ENCODE data around the gene PPP1R9B.

Gene PPP1R9B, protein sequence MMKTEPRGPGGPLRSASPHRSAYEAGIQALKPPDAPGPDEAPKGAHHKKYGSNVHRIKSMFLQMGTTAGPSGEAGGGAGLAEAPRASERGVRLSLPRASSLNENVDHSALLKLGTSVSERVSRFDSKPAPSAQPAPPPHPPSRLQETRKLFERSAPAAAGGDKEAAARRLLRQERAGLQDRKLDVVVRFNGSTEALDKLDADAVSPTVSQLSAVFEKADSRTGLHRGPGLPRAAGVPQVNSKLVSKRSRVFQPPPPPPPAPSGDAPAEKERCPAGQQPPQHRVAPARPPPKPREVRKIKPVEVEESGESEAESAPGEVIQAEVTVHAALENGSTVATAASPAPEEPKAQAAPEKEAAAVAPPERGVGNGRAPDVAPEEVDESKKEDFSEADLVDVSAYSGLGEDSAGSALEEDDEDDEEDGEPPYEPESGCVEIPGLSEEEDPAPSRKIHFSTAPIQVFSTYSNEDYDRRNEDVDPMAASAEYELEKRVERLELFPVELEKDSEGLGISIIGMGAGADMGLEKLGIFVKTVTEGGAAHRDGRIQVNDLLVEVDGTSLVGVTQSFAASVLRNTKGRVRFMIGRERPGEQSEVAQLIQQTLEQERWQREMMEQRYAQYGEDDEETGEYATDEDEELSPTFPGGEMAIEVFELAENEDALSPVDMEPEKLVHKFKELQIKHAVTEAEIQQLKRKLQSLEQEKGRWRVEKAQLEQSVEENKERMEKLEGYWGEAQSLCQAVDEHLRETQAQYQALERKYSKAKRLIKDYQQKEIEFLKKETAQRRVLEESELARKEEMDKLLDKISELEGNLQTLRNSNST

DNA sequence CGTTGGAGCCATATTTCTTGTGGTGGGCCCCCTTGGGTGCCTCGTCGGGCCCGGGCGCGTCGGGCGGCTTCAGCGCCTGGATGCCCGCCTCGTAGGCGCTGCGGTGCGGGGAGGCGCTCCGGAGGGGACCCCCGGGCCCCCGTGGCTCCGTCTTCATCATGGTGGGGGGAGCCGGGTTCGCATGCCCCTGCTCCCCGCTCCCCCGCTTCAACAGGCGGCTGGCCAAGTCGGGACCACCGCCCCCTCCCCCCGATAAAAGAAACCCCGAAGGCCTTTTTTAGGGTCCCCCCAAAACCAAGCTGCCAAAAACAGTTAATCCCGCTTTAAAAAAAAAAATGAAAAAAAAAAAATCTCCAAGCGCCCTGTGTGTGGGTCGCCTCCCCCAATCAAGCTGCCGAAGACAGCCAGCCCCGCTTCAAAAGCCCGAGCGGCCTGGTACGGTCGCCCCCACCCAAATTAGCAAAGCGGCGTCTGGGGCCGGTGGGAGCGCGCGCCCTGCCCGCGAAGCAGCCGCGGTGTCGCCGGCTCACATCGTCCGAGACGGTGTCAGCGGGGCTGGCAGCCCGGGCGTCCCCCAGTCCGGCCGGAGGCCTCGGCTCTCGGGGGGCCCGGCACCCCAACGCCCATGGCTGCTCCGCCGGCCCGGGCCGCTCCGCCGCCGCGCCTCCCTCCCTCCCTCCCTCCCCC, at the start of gene PPP1R9B:
Gene PPP1R9B, minus strand, starts transcription at position 324 of the 687 bp plus-strand sequence. Its CDS starts 164 bp downstream, at position 160.
- H3K4me3 ChIP-seq (replicated peaks; ENCODE audit: low read depth, low read length) = peak within 1 kb of the TSS; percentile 87
- TF ChIP-seq, protein P1, sequence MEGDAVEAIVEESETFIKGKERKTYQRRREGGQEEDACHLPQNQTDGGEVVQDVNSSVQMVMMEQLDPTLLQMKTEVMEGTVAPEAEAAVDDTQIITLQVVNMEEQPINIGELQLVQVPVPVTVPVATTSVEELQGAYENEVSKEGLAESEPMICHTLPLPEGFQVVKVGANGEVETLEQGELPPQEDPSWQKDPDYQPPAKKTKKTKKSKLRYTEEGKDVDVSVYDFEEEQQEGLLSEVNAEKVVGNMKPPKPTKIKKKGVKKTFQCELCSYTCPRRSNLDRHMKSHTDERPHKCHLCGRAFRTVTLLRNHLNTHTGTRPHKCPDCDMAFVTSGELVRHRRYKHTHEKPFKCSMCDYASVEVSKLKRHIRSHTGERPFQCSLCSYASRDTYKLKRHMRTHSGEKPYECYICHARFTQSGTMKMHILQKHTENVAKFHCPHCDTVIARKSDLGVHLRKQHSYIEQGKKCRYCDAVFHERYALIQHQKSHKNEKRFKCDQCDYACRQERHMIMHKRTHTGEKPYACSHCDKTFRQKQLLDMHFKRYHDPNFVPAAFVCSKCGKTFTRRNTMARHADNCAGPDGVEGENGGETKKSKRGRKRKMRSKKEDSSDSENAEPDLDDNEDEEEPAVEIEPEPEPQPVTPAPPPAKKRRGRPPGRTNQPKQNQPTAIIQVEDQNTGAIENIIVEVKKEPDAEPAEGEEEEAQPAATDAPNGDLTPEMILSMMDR (IDR thresholded peaks at IDR 0.05; ENCODE audit: low read depth, low read length, missing control alignments) = no peak
- DNase-seq (ENCODE audit: extremely low read depth, low read depth) = no peak

DNA sequence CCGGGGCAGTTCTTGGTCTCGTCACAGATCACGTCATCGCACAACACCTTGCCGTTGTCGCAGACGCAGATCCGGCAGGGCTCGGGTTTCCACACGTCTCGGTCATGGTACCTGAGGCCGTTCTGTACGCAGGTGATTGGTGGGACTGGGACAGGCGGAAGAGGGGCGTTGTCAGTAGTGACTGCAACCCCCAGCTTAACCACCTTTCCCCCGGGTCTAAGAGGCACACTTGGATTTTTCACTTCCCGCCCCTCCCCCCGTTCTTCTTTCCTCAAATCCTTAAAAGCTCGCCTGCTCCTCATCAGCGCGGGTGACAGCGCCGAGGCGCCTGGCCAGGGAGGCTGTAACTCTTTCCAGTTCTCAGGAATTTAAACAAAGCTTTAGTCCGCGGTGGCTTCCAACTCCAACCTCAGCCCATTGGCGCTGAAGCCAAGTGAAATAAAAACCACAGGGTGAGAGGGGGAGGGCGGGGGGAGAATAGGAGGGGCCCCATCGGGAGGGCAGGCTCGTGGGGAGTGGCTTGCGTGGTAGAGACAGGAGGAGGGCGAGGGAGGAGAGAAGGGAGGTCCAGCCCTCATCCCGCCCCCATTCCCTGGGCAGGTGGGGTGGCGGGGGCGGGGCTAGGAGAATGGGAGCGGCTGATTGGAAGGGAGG, 49.5 kb upstream of the PPP1R9B start:
- DNase-seq (ENCODE audit: extremely low read depth, low read depth) = peak; percentile 88
- peak overlapping the region; percentile 100 for H3K4me3 ChIP-seq (replicated peaks; ENCODE audit: low read depth, low read length)
- TF ChIP-seq, protein P1 (IDR thresholded peaks at IDR 0.05; ENCODE audit: low read depth, low read length, missing control alignments) = no peak

DNA sequence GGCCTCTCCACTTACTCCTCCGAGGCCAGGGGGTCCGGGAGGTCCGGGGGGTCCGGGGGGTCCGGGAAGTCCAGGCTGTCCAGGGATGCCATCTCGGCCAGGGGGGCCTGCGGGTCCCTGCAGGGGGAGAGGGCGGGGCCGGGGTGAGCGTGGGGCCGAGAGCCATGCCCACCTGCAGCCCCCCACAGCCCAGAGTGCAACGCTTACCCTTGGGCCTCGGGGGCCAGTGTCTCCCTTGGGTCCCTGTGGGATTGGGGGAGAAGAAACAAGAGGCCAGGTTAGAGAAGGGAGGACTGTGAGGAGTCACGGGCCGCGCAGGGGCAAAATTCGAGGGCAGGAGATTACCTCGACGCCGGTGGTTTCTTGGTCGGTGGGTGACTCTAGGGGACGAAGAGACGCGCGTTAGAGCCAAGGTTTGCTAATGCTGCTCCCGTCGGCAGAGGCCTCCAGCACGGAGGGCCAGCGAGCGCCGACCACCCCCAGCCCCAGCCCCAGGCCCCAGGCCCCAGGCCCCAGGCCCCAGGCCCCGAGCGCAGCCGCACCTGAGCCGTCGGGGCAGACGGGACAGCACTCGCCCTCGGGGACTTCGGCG, 48.8 kb upstream of the PPP1R9B start:
- DNase-seq (ENCODE audit: extremely low read depth, low read depth) = no peak
- peak overlapping the region; percentile 100 for H3K4me3 ChIP-seq (replicated peaks; ENCODE audit: low read depth, low read length)
- TF ChIP-seq, protein P1 (IDR thresholded peaks at IDR 0.05; ENCODE audit: low read depth, low read length, missing control alignments) = no peak

DNA sequence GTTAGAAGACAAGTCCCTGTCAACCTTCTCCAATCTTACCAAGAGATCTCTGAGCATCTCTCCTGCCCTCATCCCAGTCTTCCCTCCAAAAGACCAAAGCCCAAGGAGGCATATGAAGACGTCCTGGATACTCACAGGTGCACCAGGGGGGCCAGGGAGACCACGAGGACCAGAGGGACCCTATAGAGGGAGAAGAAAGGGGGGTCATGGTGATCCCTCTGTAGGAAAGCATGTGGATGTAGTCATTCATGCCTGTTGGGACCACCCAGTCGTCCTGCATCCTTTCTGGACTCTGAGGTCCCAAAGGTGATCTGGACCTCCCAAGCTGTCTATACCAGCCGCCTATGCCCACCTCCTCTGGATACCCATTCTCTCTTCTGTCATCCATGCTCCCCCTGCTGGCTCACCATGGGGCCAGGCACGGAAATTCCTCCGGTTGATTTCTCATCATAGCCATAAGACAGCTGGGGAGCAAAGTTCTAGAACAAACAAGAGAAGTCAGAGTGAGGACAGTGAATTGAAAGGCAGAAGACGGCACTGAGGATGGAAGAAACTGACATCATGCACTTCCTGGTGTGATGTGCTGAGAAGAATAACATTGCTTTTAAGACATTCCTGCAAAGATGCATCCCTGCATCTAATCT, 47.7 kb upstream of the PPP1R9B start:
- H3K4me3 ChIP-seq (replicated peaks; ENCODE audit: low read depth, low read length) = peak overlapping the region; percentile 100
- TF ChIP-seq, protein P1 (IDR thresholded peaks at IDR 0.05; ENCODE audit: low read depth, low read length, missing control alignments) = peak; percentile 71
- DNase-seq (ENCODE audit: extremely low read depth, low read depth) = no peak

DNA sequence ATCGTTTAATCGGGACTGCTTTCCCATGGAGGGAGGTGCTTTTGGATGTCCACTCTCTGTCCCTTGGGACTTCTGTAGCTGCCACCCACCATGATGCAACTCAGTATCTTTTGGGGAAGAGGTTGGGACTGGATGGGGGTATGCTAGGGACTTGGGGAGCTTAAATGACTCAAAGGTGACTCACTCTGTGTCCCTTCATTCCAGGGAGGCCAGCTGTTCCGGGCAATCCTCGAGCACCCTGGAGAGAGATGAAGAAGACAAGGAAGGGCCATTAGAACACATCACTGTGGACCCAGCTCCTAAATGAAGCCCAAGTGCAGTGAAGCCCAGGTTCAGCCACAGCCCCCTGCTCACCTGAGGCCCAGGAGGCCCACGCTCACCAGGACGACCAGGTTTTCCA, 46.3 kb upstream of the PPP1R9B start:
- no peak for DNase-seq (ENCODE audit: extremely low read depth, low read depth)
- H3K4me3 ChIP-seq (replicated peaks; ENCODE audit: low read depth, low read length) = peak overlapping the region; percentile 100
- TF ChIP-seq, protein P1 (IDR thresholded peaks at IDR 0.05; ENCODE audit: low read depth, low read length, missing control alignments) = no peak
